ENCODE data around the gene MVK.

MVK gene

GRCh38 chr12:109567967-109568366, 5.6 kb upstream of the MVK start:
- no peak for DNase-seq

- DNase-seq = no peak
Observed at GRCh38 chr12:109568486-109568885, 5.1 kb upstream of the MVK start.

GRCh38 chr12:109571773-109572505, 1.7 kb upstream of the MVK start:
- no peak for DNase-seq

GRCh38 chr12:109572506-109572845, 1.1 kb upstream of the MVK start:
- no peak for DNase-seq

- DNase-seq = no peak
Observed at GRCh38 chr12:109573914-109574244, 285 bp downstream of the MVK start.

DNA sequence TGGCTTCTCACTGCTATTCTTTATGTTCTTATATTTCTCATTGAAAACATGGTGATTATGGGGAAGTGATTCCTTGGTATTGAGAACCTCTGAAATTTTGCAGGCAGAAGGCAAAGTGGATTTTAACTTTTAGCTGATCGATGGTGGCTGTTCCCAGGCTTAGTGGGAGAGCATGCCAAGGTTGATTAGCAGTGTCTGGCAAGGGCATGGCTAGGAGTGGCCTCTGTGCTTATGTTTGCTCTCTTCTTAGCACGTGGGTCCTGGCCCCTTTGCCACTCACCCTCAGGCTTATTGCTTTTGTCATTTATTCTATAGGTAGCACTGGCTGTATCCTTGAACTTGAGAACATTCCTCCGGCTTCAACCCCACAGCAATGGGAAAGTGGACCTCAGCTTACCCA, 2.1 kb downstream of the MVK start:
- no peak for DNase-seq

DNA sequence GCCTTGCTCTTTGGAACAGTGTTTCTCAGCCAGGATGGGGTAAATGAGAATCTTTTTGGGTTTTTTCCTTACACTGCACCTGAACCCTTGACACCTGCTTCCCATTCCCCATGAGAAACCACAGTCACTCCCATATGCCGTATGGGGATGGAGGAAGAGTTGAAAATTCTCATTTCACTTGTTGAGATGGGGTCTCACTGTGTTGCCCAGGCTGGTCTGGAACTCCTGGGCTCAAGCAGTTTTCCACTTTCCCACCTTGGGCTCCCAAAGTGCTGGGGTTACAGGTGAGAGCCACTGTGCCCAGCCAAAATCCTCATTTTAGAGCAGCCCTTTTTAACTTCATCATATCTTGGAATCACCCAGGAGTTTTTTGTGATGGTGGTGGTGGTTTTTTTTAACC, 3.7 kb downstream of the MVK start:
- no peak for DNase-seq

- no peak for DNase-seq
Observed at GRCh38 chr12:109578330-109578927, 4.8 kb downstream of the MVK start.

GRCh38 chr12:109579639-109580038, 6.0 kb downstream of the MVK start:
- no peak for DNase-seq

DNA sequence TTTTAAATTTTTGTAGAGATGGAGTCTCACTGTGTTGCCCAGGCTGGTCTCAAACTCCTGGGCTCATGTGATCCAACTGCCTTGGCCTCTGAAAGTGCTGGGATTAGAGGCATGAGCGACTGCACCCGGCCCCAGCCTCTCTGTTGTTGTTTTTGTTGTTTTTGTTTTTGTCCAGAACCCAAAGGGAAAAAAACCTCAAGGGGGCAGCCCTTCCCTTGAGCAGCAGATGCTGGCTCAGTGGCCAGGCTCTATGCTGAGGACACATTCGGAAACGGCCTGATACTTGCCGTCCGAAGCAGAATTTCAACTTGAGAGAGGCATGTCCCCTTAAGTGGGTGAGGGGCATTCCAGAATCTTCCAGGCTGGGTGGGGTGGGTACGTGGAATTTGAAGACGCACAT, 6.7 kb downstream of the MVK start:
- no peak for DNase-seq

DNA sequence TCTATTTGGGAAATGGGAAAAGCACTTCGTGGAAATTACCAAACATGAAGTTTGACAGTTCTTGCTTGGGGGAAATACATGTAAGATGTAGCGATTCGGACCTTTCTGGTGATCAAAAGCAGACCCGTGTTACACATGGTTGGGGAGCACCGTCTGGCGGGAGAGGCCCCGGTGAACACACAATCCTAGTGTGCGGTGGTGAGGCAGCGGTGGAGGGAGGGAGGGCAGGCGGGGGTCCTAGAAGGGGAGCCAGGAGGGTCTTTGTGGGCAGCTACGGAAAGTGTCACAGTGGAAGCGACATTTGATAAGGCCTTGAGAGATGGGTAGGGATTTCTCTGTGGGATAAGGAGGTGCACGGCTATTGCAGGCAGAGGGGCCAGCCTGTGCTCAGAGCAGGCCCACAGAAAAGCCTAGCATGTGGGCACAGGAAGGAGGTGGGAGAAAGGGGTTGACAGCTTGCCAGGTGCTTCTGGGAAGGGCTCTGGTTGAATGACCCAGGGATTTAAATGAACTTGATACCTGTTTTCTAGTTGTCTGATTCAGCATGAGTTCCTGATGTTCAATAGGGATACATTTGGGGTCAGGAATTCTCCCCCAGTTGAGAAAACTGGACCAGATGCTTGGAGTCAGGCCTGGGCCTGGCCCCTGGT, 7.2 kb downstream of the MVK start:
- no peak for DNase-seq

DNA sequence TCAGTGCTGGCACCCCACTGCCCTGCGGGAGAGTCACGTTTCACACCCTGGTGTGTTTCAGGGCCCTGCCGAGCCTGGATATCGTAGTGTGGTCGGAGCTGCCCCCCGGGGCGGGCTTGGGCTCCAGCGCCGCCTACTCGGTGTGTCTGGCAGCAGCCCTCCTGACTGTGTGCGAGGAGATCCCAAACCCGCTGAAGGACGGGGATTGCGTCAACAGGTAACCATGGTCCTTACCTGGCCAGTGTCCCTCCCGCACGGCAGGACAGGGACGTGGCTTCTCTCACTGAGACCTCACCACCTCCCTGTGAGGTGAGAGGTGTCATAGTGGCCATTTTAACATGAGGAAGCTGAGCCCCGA, 7.7 kb downstream of the MVK start:
- no peak for DNase-seq

DNA sequence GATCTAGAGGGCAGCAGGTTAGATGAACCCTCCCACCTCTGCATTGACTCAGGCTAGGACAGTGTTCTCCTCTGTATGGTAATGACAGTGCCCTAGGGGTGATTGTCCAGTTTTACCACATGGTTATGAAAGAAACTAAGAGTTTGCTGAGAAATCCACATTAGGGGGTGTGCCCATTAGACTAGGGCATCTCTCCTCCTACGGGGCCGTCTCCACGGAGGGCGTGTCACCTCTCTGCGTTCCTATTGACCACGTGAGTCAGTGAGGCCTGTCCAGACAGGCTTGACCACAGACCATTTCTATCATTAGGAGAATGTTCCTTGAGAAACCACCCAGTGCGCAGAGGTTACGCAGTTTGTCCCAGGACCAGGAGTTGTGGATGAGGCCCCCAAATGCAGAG, 8.3 kb downstream of the MVK start:
- DNase-seq = no peak

DNA sequence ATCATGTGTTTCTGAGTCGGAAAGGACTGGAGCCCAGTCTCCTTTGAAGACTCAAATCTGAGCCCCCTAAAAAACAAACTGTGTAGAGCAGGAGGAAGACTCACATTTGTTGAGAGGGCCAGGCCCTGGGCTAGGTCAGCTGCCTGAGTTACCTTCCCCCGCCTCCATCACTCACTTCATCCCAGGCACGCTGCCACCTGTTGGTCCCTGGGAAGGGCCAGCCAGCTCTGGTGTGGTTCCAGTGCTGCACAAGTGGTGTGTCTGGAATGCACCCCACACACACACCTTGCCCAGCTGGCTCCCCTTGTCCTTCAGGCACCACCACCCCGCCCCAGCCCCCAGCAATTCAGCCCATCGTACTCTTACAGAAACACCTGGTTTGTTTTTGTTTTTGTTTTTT, 9.0 kb downstream of the MVK start:
- DNase-seq = no peak

GRCh38 chr12:109583733-109584132, 10.1 kb downstream of the MVK start:
- no peak for DNase-seq

DNA sequence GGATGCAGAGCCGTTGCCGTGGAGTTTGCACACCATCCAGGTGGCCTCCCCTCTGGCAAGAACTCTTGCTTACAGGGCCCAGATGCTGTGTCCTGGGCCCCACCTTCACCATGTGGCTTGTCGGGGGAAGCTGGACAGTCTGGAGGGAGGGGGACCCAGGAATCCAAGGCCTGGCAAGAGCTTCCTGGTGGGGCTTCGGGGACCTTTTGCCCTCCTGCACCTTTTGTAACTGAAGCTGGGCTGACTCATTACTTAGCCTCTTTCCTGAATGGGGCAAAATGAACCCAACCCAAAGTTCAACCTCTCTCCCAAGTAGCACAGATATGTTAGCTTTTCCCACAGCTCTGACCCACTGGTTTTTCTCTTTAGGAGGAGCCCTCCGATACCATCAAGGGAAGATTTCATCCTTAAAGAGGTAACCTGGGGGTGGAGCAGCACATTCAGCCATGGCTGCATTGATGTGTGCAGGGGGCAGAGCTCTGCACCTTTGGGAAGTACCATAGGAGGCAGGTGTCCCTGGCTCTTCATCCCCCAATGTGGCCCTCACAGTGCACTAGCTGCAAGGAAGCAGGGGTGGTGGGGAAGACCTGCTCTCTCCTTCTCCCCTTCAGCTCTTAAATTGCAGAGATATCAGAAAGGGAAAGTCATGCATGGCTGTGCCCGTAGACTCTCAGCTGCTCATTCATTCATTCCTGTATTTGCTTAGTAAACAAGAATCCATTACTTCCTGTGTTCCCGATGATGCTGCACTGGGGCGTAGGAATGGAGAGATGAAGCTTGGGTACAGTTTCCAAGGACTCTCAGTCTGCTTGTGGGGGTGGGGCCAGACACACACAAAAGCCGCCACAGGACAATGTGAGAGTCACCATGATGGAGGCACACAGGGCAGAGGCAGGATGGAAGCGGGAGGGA, 13.0 kb downstream of the MVK start:
- DNase-seq = no peak

GRCh38 chr12:109587921-109588320, 14.3 kb downstream of the MVK start:
- DNase-seq = no peak

GRCh38 chr12:109588461-109589239, 15.1 kb downstream of the MVK start:
- DNase-seq = no peak

GRCh38 chr12:109589240-109589590, 15.6 kb downstream of the MVK start:
- DNase-seq = no peak

DNA sequence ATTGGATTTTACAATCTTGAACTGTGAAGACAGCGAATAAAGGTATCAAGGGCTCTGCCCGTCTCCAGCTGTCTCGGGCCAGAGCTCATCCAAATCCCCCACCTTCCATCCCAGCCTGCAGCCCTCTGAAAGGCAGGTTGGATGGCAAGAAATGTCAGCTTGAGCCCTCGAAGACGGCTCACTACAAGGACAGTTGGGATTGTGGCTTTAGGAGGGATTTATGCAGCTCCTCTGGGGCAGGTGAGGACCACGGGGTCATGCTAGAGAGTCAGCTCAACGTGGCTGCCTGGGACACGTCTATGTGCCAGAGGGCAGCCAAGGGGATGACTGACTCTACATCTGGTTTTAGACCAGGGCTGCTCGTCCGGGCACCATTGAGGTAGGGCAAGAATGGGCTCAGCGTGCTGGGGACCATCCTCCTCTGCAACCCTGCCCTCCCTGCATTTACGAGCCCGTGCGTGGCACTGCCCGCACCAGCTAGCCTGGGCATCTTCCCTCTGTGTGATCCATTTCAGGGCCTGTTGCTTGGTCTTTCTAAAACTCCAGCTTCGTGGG, 16.2 kb downstream of the MVK start:
- DNase-seq = no peak

- no peak for DNase-seq
Observed at GRCh38 chr12:109590566-109590965, 17.0 kb downstream of the MVK start.

DNA sequence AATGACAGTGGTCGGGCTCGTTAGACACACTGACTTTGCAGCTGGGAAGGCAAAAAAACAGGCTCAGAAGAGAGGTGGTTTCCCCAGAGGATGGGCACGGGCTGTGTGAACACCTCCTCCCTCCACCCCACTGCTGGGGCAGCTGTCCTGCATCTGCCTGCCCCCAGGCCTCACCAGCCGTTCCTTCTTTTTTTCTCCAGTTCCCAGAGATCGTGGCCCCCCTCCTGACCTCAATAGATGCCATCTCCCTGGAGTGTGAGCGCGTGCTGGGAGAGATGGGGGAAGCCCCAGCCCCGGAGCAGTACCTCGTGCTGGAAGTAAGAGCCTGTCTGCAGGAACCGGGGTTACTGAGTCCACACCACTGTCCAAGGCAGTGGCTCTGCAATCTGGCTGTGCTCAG, 17.4 kb downstream of the MVK start:
- DNase-seq = no peak

Data from inflammatory macrophage treated with lipopolysaccharide for 4 hours (primary cell).